ENCODE data around the gene BCAS3. TPM values are rescaled to one million over a fixed set of nuclear protein-coding genes. Genes with fewer than 3 reads are reported as not detected.

The BCAS3 gene
- polyA plus RNA-seq, 3 donors = 10.3 to 19.1 (median 14.7) TPM

DNA sequence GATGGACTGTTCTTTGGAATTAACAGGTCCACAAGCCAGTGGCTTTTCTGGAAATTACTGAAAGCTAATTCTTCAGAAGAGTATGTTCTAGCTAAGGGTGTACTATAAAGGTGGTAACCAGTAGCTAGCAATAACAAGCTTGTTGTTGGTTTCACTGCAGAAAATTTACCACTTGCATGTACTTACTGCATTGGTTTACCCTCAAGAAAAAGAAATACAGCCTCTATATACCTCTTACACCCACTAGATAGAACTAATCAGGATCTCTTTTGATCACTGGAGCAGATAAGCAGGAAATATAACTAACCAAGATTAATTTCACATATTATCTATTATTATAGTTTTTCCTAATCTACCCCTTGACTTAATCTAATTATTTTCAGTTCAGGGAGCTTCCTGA, 537.1 kb downstream of the BCAS3 start:
- no peaks in the 10 kb centered on the region for H3K9me3 ChIP-seq (replicated peaks in 1 of 2; ENCODE audit: control insufficient read depth in 1 of 2, insufficient read depth in 1 of 2, low read length in 2 of 2)
- Mint-ChIP-seq H3K27ac (no peak overlapping the region), H3K4me3 (no peak overlapping the region), H3K27me3 (ENCODE audit: low read depth in 3 of 3) (peaks cover 0 to 2% (median 0%) of the 10 kb centered on the region in 3 donors), H3K36me3 (peaks cover 2 to 4% of the 10 kb centered on the region in 2 donors), H3K9me3 (no peaks in the 10 kb centered on the region), H3K4me1 (peaks cover 25% of the 10 kb centered on the region)
- no peaks in the 10 kb centered on the region for H3K27me3 ChIP-seq (ENCODE audit: control insufficient read depth in 2 of 2, insufficient read depth in 2 of 2, low read length in 2 of 2)
- TF ChIP-seq, protein P1, sequence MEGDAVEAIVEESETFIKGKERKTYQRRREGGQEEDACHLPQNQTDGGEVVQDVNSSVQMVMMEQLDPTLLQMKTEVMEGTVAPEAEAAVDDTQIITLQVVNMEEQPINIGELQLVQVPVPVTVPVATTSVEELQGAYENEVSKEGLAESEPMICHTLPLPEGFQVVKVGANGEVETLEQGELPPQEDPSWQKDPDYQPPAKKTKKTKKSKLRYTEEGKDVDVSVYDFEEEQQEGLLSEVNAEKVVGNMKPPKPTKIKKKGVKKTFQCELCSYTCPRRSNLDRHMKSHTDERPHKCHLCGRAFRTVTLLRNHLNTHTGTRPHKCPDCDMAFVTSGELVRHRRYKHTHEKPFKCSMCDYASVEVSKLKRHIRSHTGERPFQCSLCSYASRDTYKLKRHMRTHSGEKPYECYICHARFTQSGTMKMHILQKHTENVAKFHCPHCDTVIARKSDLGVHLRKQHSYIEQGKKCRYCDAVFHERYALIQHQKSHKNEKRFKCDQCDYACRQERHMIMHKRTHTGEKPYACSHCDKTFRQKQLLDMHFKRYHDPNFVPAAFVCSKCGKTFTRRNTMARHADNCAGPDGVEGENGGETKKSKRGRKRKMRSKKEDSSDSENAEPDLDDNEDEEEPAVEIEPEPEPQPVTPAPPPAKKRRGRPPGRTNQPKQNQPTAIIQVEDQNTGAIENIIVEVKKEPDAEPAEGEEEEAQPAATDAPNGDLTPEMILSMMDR (IDR thresholded peaks at IDR 0.05) = no peak
- no peaks in the 10 kb centered on the region for H3K36me3 ChIP-seq (replicated peaks in 1 of 2; ENCODE audit: control insufficient read depth in 1 of 2, insufficient read depth in 2 of 2, low read length in 2 of 2)
- H2AFZ ChIP-seq (ENCODE audit: insufficient read depth, low read depth, low read length, poor library complexity, severe bottlenecking) = no peak overlapping the region
- no peak overlapping the region for H3K9ac ChIP-seq (ENCODE audit: insufficient read depth, low read length, poor library complexity, severe bottlenecking)
- no peak overlapping the region for H3K4me3 ChIP-seq (replicated peaks in 1 of 3; ENCODE audit: low read depth in 2 of 3, low read length in 3 of 3)
- intact Hi-C loops (cut with micrococcal nuclease) = no loop called here
- H3K4me1 ChIP-seq (ENCODE audit: control insufficient read depth in 1 of 2, insufficient read depth in 2 of 2, low read length in 2 of 2) = peaks cover 20 to 24% of the 10 kb centered on the region in 2 donors
- no peaks in the 10 kb centered on the region for H3K79me2 ChIP-seq (ENCODE audit: insufficient read depth, low read length)
- no peak overlapping the region for H3K27ac ChIP-seq (ENCODE audit: low read depth in 1 of 2, low read length in 2 of 2)
- no peak overlapping the region for H3K4me2 ChIP-seq (replicated peaks; ENCODE audit: extremely low read depth, low read length, poor library complexity, severe bottlenecking)
- DNase-seq = no peak
- no peaks in the 10 kb centered on the region for H4K20me1 ChIP-seq (ENCODE audit: insufficient read depth, low read length)

DNA sequence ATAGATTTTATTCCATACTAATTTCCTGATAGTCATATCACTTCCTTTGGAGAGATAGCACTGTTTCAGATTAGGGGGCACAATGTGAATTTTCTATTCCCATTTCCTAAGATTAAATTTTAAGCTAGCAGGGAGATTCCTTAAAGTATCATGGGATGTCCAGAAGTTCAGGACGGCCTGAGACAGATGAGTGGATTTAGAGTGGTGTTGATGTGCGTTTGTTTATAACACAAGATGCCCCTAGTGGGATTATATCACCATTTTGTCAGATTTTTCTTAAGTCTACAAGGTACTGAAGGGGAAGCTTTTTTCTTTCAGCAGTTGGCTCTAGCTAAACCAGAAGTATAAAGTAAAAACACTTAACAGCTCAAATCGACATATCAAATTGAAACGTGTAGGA, 538.4 kb downstream of the BCAS3 start:
- H3K4me3 ChIP-seq (replicated peaks in 1 of 3; ENCODE audit: low read depth in 2 of 3, low read length in 3 of 3) = no peak overlapping the region
- H3K27ac ChIP-seq (ENCODE audit: low read depth in 1 of 2, low read length in 2 of 2) = no peak overlapping the region
- DNase-seq = no peak
- H2AFZ ChIP-seq (ENCODE audit: insufficient read depth, low read depth, low read length, poor library complexity, severe bottlenecking) = no peak overlapping the region
- Mint-ChIP-seq H3K36me3 (peaks cover 3 to 4% of the 10 kb centered on the region in 2 donors), H3K4me1 (peaks cover 34% of the 10 kb centered on the region), H3K4me3 (no peak overlapping the region), H3K9me3 (peaks cover 0 to 1% (median 0%) of the 10 kb centered on the region in 7 donors), H3K27me3 (ENCODE audit: low read depth in 3 of 3) (peaks cover 0 to 2% (median 0%) of the 10 kb centered on the region in 3 donors), H3K27ac (no peak overlapping the region)
- no peak overlapping the region for H3K9ac ChIP-seq (ENCODE audit: insufficient read depth, low read length, poor library complexity, severe bottlenecking)
- no peaks in the 10 kb centered on the region for H4K20me1 ChIP-seq (ENCODE audit: insufficient read depth, low read length)
- H3K4me1 ChIP-seq (ENCODE audit: control insufficient read depth in 1 of 2, insufficient read depth in 2 of 2, low read length in 2 of 2) = peaks cover 23 to 30% of the 10 kb centered on the region in 2 donors
- TF ChIP-seq, protein P1 (IDR thresholded peaks at IDR 0.05) = no peak
- H3K9me3 ChIP-seq (replicated peaks in 1 of 2; ENCODE audit: control insufficient read depth in 1 of 2, insufficient read depth in 1 of 2, low read length in 2 of 2) = no peaks in the 10 kb centered on the region
- no peaks in the 10 kb centered on the region for H3K79me2 ChIP-seq (ENCODE audit: insufficient read depth, low read length)
- no peaks in the 10 kb centered on the region for H3K36me3 ChIP-seq (replicated peaks in 1 of 2; ENCODE audit: control insufficient read depth in 1 of 2, insufficient read depth in 2 of 2, low read length in 2 of 2)
- WGBS (ENCODE audit: insufficient coverage) = 100% methylated on average over 1 of the region's 4 CpGs
- intact Hi-C loops (cut with micrococcal nuclease) = no loop called here
- no peaks in the 10 kb centered on the region for H3K27me3 ChIP-seq (ENCODE audit: control insufficient read depth in 2 of 2, insufficient read depth in 2 of 2, low read length in 2 of 2)
- H3K4me2 ChIP-seq (replicated peaks; ENCODE audit: extremely low read depth, low read length, poor library complexity, severe bottlenecking) = no peak overlapping the region

Data from CD14-positive monocyte (primary cell).